Measurements from ENCODE around the gene KHNYN. TPM values are rescaled to one million over a fixed set of nuclear protein-coding genes. Genes with fewer than 3 reads are reported as not detected.
A peak's percentile ranks its signal among the peaks of the same experiment; 100 is the strongest.

Gene KHNYN
- total RNA-seq, 1 donor from 2014 or later, result 57.6 TPM

- DNase-seq (ENCODE audit: extremely low read depth, low read depth, low spot score), result no peak
These were observed 7.5 kb upstream of the KHNYN start for GRCh38 chr14:24422261-24422660.

GRCh38 chr14:24422694-24423601 lies 6.8 kb upstream of the KHNYN start:
- no peak for DNase-seq (ENCODE audit: extremely low read depth, low read depth, low spot score)

- DNase-seq (ENCODE audit: extremely low read depth, low read depth, low spot score), result peak; percentile 71
These were observed 4.0 kb upstream of the KHNYN start for GRCh38 chr14:24425704-24426103.

- no peak for DNase-seq (ENCODE audit: extremely low read depth, low read depth, low spot score)
These were observed 3.4 kb upstream of the KHNYN start for GRCh38 chr14:24426150-24426911.

GRCh38 chr14:24426912-24427536 lies 2.7 kb upstream of the KHNYN start:
- DNase-seq (ENCODE audit: extremely low read depth, low read depth, low spot score), result no peak

- DNase-seq (ENCODE audit: extremely low read depth, low read depth, low spot score), result no peak
These were observed 1.9 kb upstream of the KHNYN start for GRCh38 chr14:24427537-24428508.

GRCh38 chr14:24428628-24429394 lies 943 bp upstream of the KHNYN start:
- DNase-seq (ENCODE audit: extremely low read depth, low read depth, low spot score), result no peak

- DNase-seq (ENCODE audit: extremely low read depth, low read depth, low spot score), result no peak
These were observed 458 bp downstream of the KHNYN start for GRCh38 chr14:24430143-24430681.

- no peak for DNase-seq (ENCODE audit: extremely low read depth, low read depth, low spot score)
These were observed 1.2 kb downstream of the KHNYN start for GRCh38 chr14:24430682-24431568.

- peak; percentile 72 for DNase-seq (ENCODE audit: extremely low read depth, low read depth, low spot score)
These were observed 2.0 kb downstream of the KHNYN start for GRCh38 chr14:24431569-24432258.

GRCh38 chr14:24432259-24433131 lies 2.7 kb downstream of the KHNYN start:
- no peak for DNase-seq (ENCODE audit: extremely low read depth, low read depth, low spot score)

- no peak for DNase-seq (ENCODE audit: extremely low read depth, low read depth, low spot score)
These were observed 4.3 kb downstream of the KHNYN start for GRCh38 chr14:24434036-24434435.

- DNase-seq (ENCODE audit: extremely low read depth, low read depth, low spot score), result no peak
These were observed 4.9 kb downstream of the KHNYN start for GRCh38 chr14:24434676-24435075.

GRCh38 chr14:24435192-24435810 lies 5.5 kb downstream of the KHNYN start:
- DNase-seq (ENCODE audit: extremely low read depth, low read depth, low spot score), result no peak

GRCh38 chr14:24435998-24436354 lies 6.2 kb downstream of the KHNYN start:
- DNase-seq (ENCODE audit: extremely low read depth, low read depth, low spot score), result no peak

- peak; percentile 86 for DNase-seq (ENCODE audit: extremely low read depth, low read depth, low spot score)
These were observed 6.7 kb downstream of the KHNYN start for GRCh38 chr14:24436355-24437019.

Measured in glomerular endothelial cell (primary cell).